Omental fat pad (tissue), 4 donors: ENCODE measurements around the gene DNM3. TPM values are rescaled to one million over a fixed set of nuclear protein-coding genes. Genes with fewer than 3 reads are reported as not detected.
"Not testable (repeated sequence)": the region's sequence is repeated elsewhere in the genome, so short reads cannot be mapped to it uniquely, and the experiment has no call there.

Experiments used
- ATAC-seq: fragments of 150-250 bp; one replicate; pipeline ENCODE4 v1.9.1; 2016; ENCODE audit warnings: mild to moderate bottlenecking, moderate library complexity; ENCODE audit not compliant: low FRiP score
- DNase-seq: peaks from one replicate; pipeline ENCODE4 v3.0.0-alpha.2; 2019; ENCODE audit warnings: low spot score
- CTCF ChIP-seq, 3 donors: fragments of 450-650 bp; IDR thresholded peaks; one replicate each; pipeline ENCODE4 v1.5.1; 2016 to 2017; ENCODE audit warnings: antibody characterized with exemption in 3 of 3, mild to moderate bottlenecking in 3 of 3, moderate library complexity in 2 of 3
- total RNA-seq, 4 donors: library from RNA; depleted of rRNA; stranded (reverse); fragments of >200 nt; gene quantifications; one replicate each; pipeline ENCODE4 v1.1.0, GENCODE V29; 2016

The DNM3 gene
- total RNA-seq, 4 donors from 2014 or later = 2.9 to 15.8 (median 5.5) TPM

GRCh38 chr1:172289448-172289847, 448.1 kb downstream of the DNM3 start:
- DNase-seq = no peak
- no peak for TF ChIP-seq CTCF (IDR thresholded peaks at IDR 0.05)

GRCh38 chr1:172292840-172293239, 451.5 kb downstream of the DNM3 start:
- no peak for DNase-seq
- no peak for TF ChIP-seq CTCF (IDR thresholded peaks at IDR 0.05)
- no peak for ATAC-seq

More at GRCh38 chr1:172289448-172289847, 448.1 kb downstream of the DNM3 start:
- ATAC-seq = no peak

GRCh38 chr1:172293429-172293828, 452.1 kb downstream of the DNM3 start:
- DNase-seq = no peak
- no peak for TF ChIP-seq CTCF (IDR thresholded peaks at IDR 0.05)
- no peak for ATAC-seq

- no peak for ATAC-seq
- TF ChIP-seq CTCF (IDR thresholded peaks at IDR 0.05) = no peak
- no peak for DNase-seq
Measured at GRCh38 chr1:172298141-172298540, 456.8 kb downstream of the DNM3 start.

- DNase-seq = no peak
- no peak for ATAC-seq
- TF ChIP-seq CTCF (IDR thresholded peaks at IDR 0.05) = no peak
Measured at GRCh38 chr1:172298911-172299310, 457.6 kb downstream of the DNM3 start.

- no peak for ATAC-seq
- no peak for TF ChIP-seq CTCF (IDR thresholded peaks at IDR 0.05)
- DNase-seq = no peak
Measured at GRCh38 chr1:172299515-172299914, 458.2 kb downstream of the DNM3 start.

- ATAC-seq, DNase-seq: not testable (repeated sequence)
Measured at GRCh38 chr1:172307508-172307907, 466.2 kb downstream of the DNM3 start.

GRCh38 chr1:172308142-172308541, 466.8 kb downstream of the DNM3 start:
- no peak for DNase-seq

More at GRCh38 chr1:172308142-172308541, 466.8 kb downstream of the DNM3 start:
- TF ChIP-seq CTCF (IDR thresholded peaks at IDR 0.05) = no peak
- no peak for ATAC-seq
